ENCODE measurements around the gene POP4. TPM values are rescaled to one million over a fixed set of nuclear protein-coding genes. Genes with fewer than 3 reads are reported as not detected.
"Not testable (repeated sequence)": the region's sequence is repeated elsewhere in the genome, so short reads cannot be mapped to it uniquely, and the experiment has no call there.

Gene POP4
- 100 to 1,000 TPM; 101 to 136 TPM for total RNA-seq

- ATAC-seq: peak; percentile 84
- POLR2A ChIA-PET: interaction anchor here (0.6 to 1.8 kb wide), 10 partner anchors 15 to 232 kb away, joined by 3 to 8 read pairs (median 5); partner anchors contain the start of gene PLEKHF1
- H3K9me3 Mint-ChIP-seq (ENCODE audit: low read depth): no peaks in the 10 kb centered on the region
- peaks cover 12% of the 10 kb centered on the region for H3K4me1 Mint-ChIP-seq
- peak within 1 kb of the TSS; percentile 100 for H3K27ac Mint-ChIP-seq
- peak; percentile 99 for DNase-seq
- H3K27me3 Mint-ChIP-seq: no peaks in the 10 kb centered on the region
- H3K4me3 Mint-ChIP-seq: peak within 1 kb of the TSS; percentile 98
- peaks cover 17% of the 10 kb centered on the region for H3K36me3 Mint-ChIP-seq (ENCODE audit: low read depth)
- CTCF ChIA-PET: interaction anchor here (0.6 to 8.9 kb wide), 22 partner anchors 13 to 120 kb away, joined by 3 to 130 read pairs (median 5); partner anchors contain the start of genes C19orf12 and PLEKHF1
- intact Hi-C loops (cut with DNase I, micrococcal nuclease): loop anchor here (1.0 to 10.0 kb wide), 14 partner anchors 15 to 1811 kb away; partner anchors contain the start of genes UQCRFS1 (in 2 of the 2), C19orf12 (in 1 of the 2), CCNE1 (in 1 of the 2) and PLEKHF1 (in 1 of the 2)
Measured at GRCh38 chr19:29605653-29606419, at the start of gene POP4. Gene POP4 (plus strand): TSS chr19:29606283. CDS start chr19:29606319, 36 bp downstream.

GRCh38 chr19:29559110-29559509 is 47.0 kb upstream of the POP4 start:
- H3K36me3 Mint-ChIP-seq (ENCODE audit: low read depth); H3K4me1 Mint-ChIP-seq; POLR2A ChIA-PET; DNase-seq; H3K4me3 Mint-ChIP-seq; ATAC-seq; intact Hi-C loops (cut with DNase I, micrococcal nuclease); H3K27ac Mint-ChIP-seq; CTCF ChIA-PET: not testable (repeated sequence)
- Mint-ChIP-seq H3K27me3 (peaks cover 25% of the 10 kb centered on the region), H3K9me3 (ENCODE audit: low read depth) (peaks cover 22% of the 10 kb centered on the region)

GRCh38 chr19:29559743-29560142 is 46.3 kb upstream of the POP4 start:
- intact Hi-C loops (cut with DNase I, micrococcal nuclease): no loop called here
- Mint-ChIP-seq H3K27ac (no peak overlapping the region), H3K9me3 (ENCODE audit: low read depth) (peaks cover 20% of the 10 kb centered on the region), H3K36me3 (ENCODE audit: low read depth) (no peaks in the 10 kb centered on the region), H3K4me3 (no peak overlapping the region), H3K27me3 (peaks cover 25% of the 10 kb centered on the region), H3K4me1 (peaks cover 4% of the 10 kb centered on the region)
- ATAC-seq (no peak), DNase-seq (no peak)
- ChIA-PET CTCF (no interaction called here), POLR2A (no interaction called here)

GRCh38 chr19:29560313-29561075 is 45.6 kb upstream of the POP4 start:
- no peaks in the 10 kb centered on the region for H3K36me3 Mint-ChIP-seq (ENCODE audit: low read depth)
- peaks cover 15% of the 10 kb centered on the region for H3K9me3 Mint-ChIP-seq (ENCODE audit: low read depth)
- ATAC-seq (no peak), DNase-seq (no peak)
- H3K27me3 Mint-ChIP-seq: peaks cover 26% of the 10 kb centered on the region
- no peak overlapping the region for H3K4me3 Mint-ChIP-seq
- ChIA-PET POLR2A (no interaction called here), CTCF (no interaction called here)
- no peak overlapping the region for H3K27ac Mint-ChIP-seq
- intact Hi-C loops (cut with DNase I, micrococcal nuclease): no loop called here
- peaks cover 11% of the 10 kb centered on the region for H3K4me1 Mint-ChIP-seq

GRCh38 chr19:29561601-29562000 is 44.5 kb upstream of the POP4 start:
- Mint-ChIP-seq H3K9me3 (ENCODE audit: low read depth) (peaks cover 15% of the 10 kb centered on the region), H3K27me3 (peaks cover 27% of the 10 kb centered on the region), H3K36me3 (ENCODE audit: low read depth) (no peaks in the 10 kb centered on the region), H3K4me3 (no peak overlapping the region), H3K27ac (no peak overlapping the region), H3K4me1 (peaks cover 12% of the 10 kb centered on the region)
- CTCF ChIA-PET: no interaction called here
- no peak for ATAC-seq
- POLR2A ChIA-PET: no interaction called here
- no peak for DNase-seq
- intact Hi-C loops (cut with DNase I, micrococcal nuclease): no loop called here

GRCh38 chr19:29562299-29563297 is 43.5 kb upstream of the POP4 start:
- Mint-ChIP-seq H3K9me3 (ENCODE audit: low read depth) (peaks cover 12% of the 10 kb centered on the region), H3K36me3 (ENCODE audit: low read depth) (no peaks in the 10 kb centered on the region), H3K4me3 (no peak overlapping the region), H3K27ac (no peak overlapping the region), H3K27me3 (peaks cover 27% of the 10 kb centered on the region), H3K4me1 (peaks cover 12% of the 10 kb centered on the region)
- intact Hi-C loops (cut with DNase I, micrococcal nuclease): no loop called here
- ATAC-seq (no peak), DNase-seq (no peak)
- ChIA-PET POLR2A (no interaction called here), CTCF (no interaction called here)

- ATAC-seq (no peak), DNase-seq (no peak)
- POLR2A ChIA-PET: no interaction called here
- H3K9me3 Mint-ChIP-seq (ENCODE audit: low read depth): peaks cover 8% of the 10 kb centered on the region
- H3K4me3 Mint-ChIP-seq: no peak overlapping the region
- H3K27ac Mint-ChIP-seq: no peak overlapping the region
- CTCF ChIA-PET: no interaction called here
- peaks cover 12% of the 10 kb centered on the region for H3K4me1 Mint-ChIP-seq
- no peaks in the 10 kb centered on the region for H3K36me3 Mint-ChIP-seq (ENCODE audit: low read depth)
- H3K27me3 Mint-ChIP-seq: peaks cover 30% of the 10 kb centered on the region
- intact Hi-C loops (cut with DNase I, micrococcal nuclease): loop anchor here in 1 of 2 experiments (1.0 kb wide), 1 partner anchor 13 kb away; no protein-coding TSS in a partner anchor
Measured at GRCh38 chr19:29563486-29564101, 42.5 kb upstream of the POP4 start.

GRCh38 chr19:29564574-29565005 is 41.5 kb upstream of the POP4 start:
- ChIA-PET CTCF (interaction anchor here (1.3 kb wide), 1 partner anchor 23 kb away, joined by 4 read pairs; no protein-coding TSS in a partner anchor), POLR2A (no interaction called here)
- intact Hi-C loops (cut with DNase I, micrococcal nuclease): loop anchor here in 1 of 2 experiments (1.0 kb wide), 1 partner anchor 12 kb away; no protein-coding TSS in a partner anchor
- H3K9me3 Mint-ChIP-seq (ENCODE audit: low read depth): peaks cover 4% of the 10 kb centered on the region
- peaks cover 12% of the 10 kb centered on the region for H3K4me1 Mint-ChIP-seq
- ATAC-seq (peak; percentile 76), DNase-seq (peak; percentile 26)
- H3K36me3 Mint-ChIP-seq (ENCODE audit: low read depth): no peaks in the 10 kb centered on the region
- H3K4me3 Mint-ChIP-seq: no peak overlapping the region
- H3K27ac Mint-ChIP-seq: no peak overlapping the region
- H3K27me3 Mint-ChIP-seq: peaks cover 30% of the 10 kb centered on the region

- ChIA-PET POLR2A (interaction anchor here (0.5 to 0.7 kb wide), 2 partner anchors 34 to 261 kb away, joined by 3 to 9 read pairs; no protein-coding TSS in a partner anchor), CTCF (interaction anchor here (1.3 kb wide), 1 partner anchor 22 kb away, joined by 4 read pairs; no protein-coding TSS in a partner anchor)
- H3K27ac Mint-ChIP-seq: no peak overlapping the region
- ATAC-seq: peak; percentile 11
- H3K27me3 Mint-ChIP-seq: peaks cover 33% of the 10 kb centered on the region
- no peak overlapping the region for H3K4me3 Mint-ChIP-seq
- DNase-seq: no peak
- H3K36me3 Mint-ChIP-seq (ENCODE audit: low read depth): no peaks in the 10 kb centered on the region
- intact Hi-C loops (cut with DNase I, micrococcal nuclease): no loop called here
- peaks cover 12% of the 10 kb centered on the region for H3K4me1 Mint-ChIP-seq
- H3K9me3 Mint-ChIP-seq (ENCODE audit: low read depth): peaks cover 2% of the 10 kb centered on the region
Measured at GRCh38 chr19:29565171-29565570, 40.9 kb upstream of the POP4 start.

- H3K27ac Mint-ChIP-seq: no peak overlapping the region
- no peak overlapping the region for H3K4me3 Mint-ChIP-seq
- DNase-seq (no peak), ATAC-seq (no peak)
- H3K4me1 Mint-ChIP-seq: peaks cover 12% of the 10 kb centered on the region
- H3K36me3 Mint-ChIP-seq (ENCODE audit: low read depth): no peaks in the 10 kb centered on the region
- no peaks in the 10 kb centered on the region for H3K9me3 Mint-ChIP-seq (ENCODE audit: low read depth)
- peaks cover 38% of the 10 kb centered on the region for H3K27me3 Mint-ChIP-seq
- ChIA-PET CTCF (interaction anchor here (0.7 kb wide), 1 partner anchor 11 kb away, joined by 3 read pairs; no protein-coding TSS in a partner anchor), POLR2A (no interaction called here)
- intact Hi-C loops (cut with DNase I, micrococcal nuclease): no loop called here
Measured at GRCh38 chr19:29566496-29567054, 39.5 kb upstream of the POP4 start.
